H1 (cell line): ENCODE measurements around the gene USH2A. TPM values are rescaled to one million over a fixed set of nuclear protein-coding genes. Genes with fewer than 3 reads are reported as not detected.

Source experiments
- CTCF ChIA-PET: fragments of 300-600 bp; sonication (Branson Sonifier 250); formaldehyde crosslinking; loops from one replicate; lab custom pipeline; 2021; ENCODE audit not compliant: partially characterized antibody; lab: Charles Lee
- POLR2A ChIA-PET: fragments of 300-600 bp; sonication (Branson Sonifier 250); formaldehyde crosslinking; loops from one replicate; lab custom pipeline; 2021; ENCODE audit warnings: inconsistent platforms; ENCODE audit not compliant: partially characterized antibody; lab: Charles Lee
- DNase-seq, 2 experiments: peaks; one replicate each; pipeline versions ENCODE4 v3.0.0 to v3.0.0-alpha.2; 2010 to 2022; ENCODE audit warnings: low spot score in 2 of 2, low read depth in 1 of 2, mixed read lengths in 1 of 2
- FAIRE-seq: peaks from 2 replicates; lab custom pipeline; 2011; peaks lifted over from hg19 to GRCh38; lab: Jason Lieb, UNC
- H2AFZ ChIP-seq: 2 replicates; pipeline ENCODE4 v1.8.1; 2012; ENCODE audit warnings: low read length, inconsistent platforms
- H2AK5ac ChIP-seq: 2 replicates; pipeline ENCODE4 v1.6.1; 2013; ENCODE audit warnings: low read depth, low read length
- H2BK120ac ChIP-seq: replicated peaks from 2 replicates; pipeline ENCODE3; 2013; ENCODE audit warnings: low read depth, low read length, inconsistent platforms
- H2BK12ac ChIP-seq: 2 replicates; pipeline ENCODE4 v1.6.1; 2013; ENCODE audit warnings: low read depth, low read length
- H2BK15ac ChIP-seq: 2 replicates; pipeline ENCODE4 v1.6.1; 2013; ENCODE audit warnings: low read length
- H2BK20ac ChIP-seq: 2 replicates; pipeline ENCODE4 v1.6.1; 2013; ENCODE audit warnings: low read length
- H2BK5ac ChIP-seq: 2 replicates; pipeline ENCODE4 v1.6.1; 2013; ENCODE audit warnings: low read depth, low read length
- H3K14ac ChIP-seq: 2 replicates; pipeline ENCODE4 v1.6.1; 2013; ENCODE audit warnings: inconsistent platforms; ENCODE audit not compliant: insufficient read length
- H3K18ac ChIP-seq: 2 replicates; pipeline ENCODE4 v1.6.1; 2013; ENCODE audit warnings: low read length; ENCODE audit errors: extremely low read depth
- H3K23ac ChIP-seq: 2 replicates; pipeline ENCODE4 v1.6.1; 2013; ENCODE audit warnings: inconsistent platforms; ENCODE audit not compliant: insufficient read length
- H3K23me2 ChIP-seq: 2 replicates; pipeline ENCODE4 v1.6.1; 2013; ENCODE audit warnings: low read depth, low read length
- H3K27ac ChIP-seq: 2 replicates; pipeline ENCODE4 v1.6.1; 2011; ENCODE audit warnings: low read depth, low read length, inconsistent platforms
- H3K27me3 ChIP-seq, 4 experiments: replicated peaks in 1 of 4; 1 replicate in 1 of 4; 2 replicates in 3 of 4; pipeline versions ENCODE4 v1.6.1 to v1.8.1; 2011 to 2013; ENCODE audit warnings: low read length in 3 of 4, mild to moderate bottlenecking in 3 of 4, inconsistent platforms in 2 of 4, mixed read lengths in 2 of 4, moderate library complexity in 1 of 4; ENCODE audit not compliant: control insufficient read depth in 3 of 4, insufficient read depth in 3 of 4; ENCODE audit errors: extremely low read depth in 1 of 4
- H3K36me3 ChIP-seq, 4 experiments: 2 replicates each; pipeline versions ENCODE4 v1.6.1 to v1.8.1; 2011 to 2013; ENCODE audit warnings: mild to moderate bottlenecking in 4 of 4, low read length in 3 of 4, moderate library complexity in 2 of 4, control low read depth in 1 of 4, inconsistent platforms in 1 of 4; ENCODE audit not compliant: insufficient read depth in 4 of 4, control insufficient read depth in 2 of 4
- H3K4ac ChIP-seq: replicated peaks from 2 replicates; pipeline ENCODE3; 2013; ENCODE audit warnings: low read length, low read depth, mixed read lengths, inconsistent platforms; ENCODE audit not compliant: insufficient read length
- H3K4me1 ChIP-seq, 4 experiments: replicated peaks in 1 of 4; 1 replicate in 1 of 4; 2 replicates in 3 of 4; pipeline versions ENCODE4 v1.6.1 to v1.8.1; 2011 to 2013; ENCODE audit warnings: low read length in 3 of 4, inconsistent platforms in 2 of 4, mixed read lengths in 1 of 4; ENCODE audit not compliant: insufficient read depth in 4 of 4, control insufficient read depth in 3 of 4
- H3K4me2 ChIP-seq, 2 experiments: 2 replicates each; pipeline versions ENCODE4 v1.6.1 to v1.8.1; 2011 to 2013; ENCODE audit warnings: low read depth in 2 of 2, low read length in 2 of 2, control low read depth in 1 of 2, inconsistent platforms in 1 of 2, mild to moderate bottlenecking in 1 of 2; ENCODE audit not compliant: insufficient read depth in 1 of 2
- H3K4me3 ChIP-seq, 4 experiments: fragments of 200-600, 300-600 bp in 1 of 4; sonication (generic), shearing (Covaris generic), sonication (Bioruptor Twin) in 1 of 4; 2 replicates each; pipeline versions ENCODE4 v1.5.1 to v1.8.1; 2011 to 2016; ENCODE audit warnings: low read length in 4 of 4, low read depth in 3 of 4, control low read depth in 2 of 4, inconsistent platforms in 2 of 4, mild to moderate bottlenecking in 2 of 4, mixed read lengths in 1 of 4, moderate library complexity in 1 of 4; ENCODE audit not compliant: insufficient read depth in 2 of 4; ENCODE audit errors: extremely low read depth in 1 of 4
- H3K56ac ChIP-seq: replicated peaks from 2 replicates; pipeline ENCODE3; 2013; ENCODE audit warnings: low read depth, mild to moderate bottlenecking, mixed read lengths, low read length, inconsistent platforms; ENCODE audit not compliant: insufficient read length
- H3K79me1 ChIP-seq: 2 replicates; pipeline ENCODE4 v1.6.1; 2013; ENCODE audit warnings: low read depth, low read length, control low read depth
- H3K79me2 ChIP-seq, 2 experiments: 2 replicates each; pipeline versions ENCODE4 v1.6.1 to v1.8.1; 2012 to 2013; ENCODE audit warnings: low read length in 2 of 2, mild to moderate bottlenecking in 2 of 2, inconsistent platforms in 1 of 2; ENCODE audit not compliant: insufficient read depth in 2 of 2, control insufficient read depth in 1 of 2
- H3K9ac ChIP-seq, 4 experiments: replicated peaks in 1 of 4; 1 replicate in 1 of 4; 2 replicates in 3 of 4; pipeline versions ENCODE4 v1.6.1 to v1.8.1; 2011 to 2013; ENCODE audit warnings: low read depth in 3 of 4, low read length in 3 of 4, control low read depth in 2 of 4, mild to moderate bottlenecking in 2 of 4, moderate library complexity in 2 of 4, inconsistent platforms in 1 of 4; ENCODE audit errors: extremely low read depth in 1 of 4
- H3K9me3 ChIP-seq, 2 experiments: 2 replicates each; pipeline versions ENCODE4 v1.6.1 to v1.8.1; 2012 to 2013; ENCODE audit warnings: mild to moderate bottlenecking in 2 of 2, moderate library complexity in 2 of 2, control low read depth in 1 of 2, inconsistent platforms in 1 of 2, low read depth in 1 of 2, low read length in 1 of 2, mixed read lengths in 1 of 2; ENCODE audit not compliant: insufficient read depth in 2 of 2
- H4K20me1 ChIP-seq, 2 experiments: replicated peaks in 1 of 2; 2 replicates each; pipeline versions ENCODE3 to v1.8.1; 2011 to 2013; ENCODE audit warnings: inconsistent platforms in 2 of 2, low read length in 2 of 2, mild to moderate bottlenecking in 1 of 2; ENCODE audit not compliant: insufficient read depth in 2 of 2, control insufficient read depth in 1 of 2
- H4K5ac ChIP-seq: 2 replicates; pipeline ENCODE4 v1.6.1; 2013; ENCODE audit warnings: low read length, low read depth, mixed read lengths, inconsistent platforms; ENCODE audit not compliant: insufficient read length
- H4K8ac ChIP-seq: 2 replicates; pipeline ENCODE4 v1.8.0; 2013; ENCODE audit warnings: mild to moderate bottlenecking, moderate library complexity, low read length, inconsistent platforms; ENCODE audit not compliant: insufficient read depth; ENCODE audit errors: extremely low read depth
- H4K91ac ChIP-seq: replicated peaks from 2 replicates; pipeline ENCODE3; 2013; ENCODE audit warnings: low read length, mixed read lengths, inconsistent platforms; ENCODE audit not compliant: insufficient read length
- RBBP5 ChIP-seq: IDR thresholded peaks from 2 replicates; pipeline ENCODE4 v1.7.1; 2012; ENCODE audit warnings: low read depth, mild to moderate bottlenecking, inconsistent platforms, low read length, moderate library complexity, borderline replicate concordance
- WGBS, 2 experiments: shearing (Covaris generic) in 1 of 2; methylation state at CpG; one replicate each; pipeline versions ENCODE4 v1.1.6 to v1.1.7; 2013 to 2015; ENCODE audit warnings: low lambda C conversion rate in 2 of 2, mixed read lengths in 2 of 2, inconsistent platforms in 1 of 2, low coverage in 1 of 2, missing lambda C conversion rate in 1 of 2; ENCODE audit not compliant: insufficient replicate concordance in 2 of 2, insufficient coverage in 1 of 2, insufficient read length in 1 of 2; ENCODE audit errors: extremely low coverage in 1 of 2, missing lambda C conversion rate in 1 of 2; 5-methylcytosine and 5-hydroxymethylcytosine counted together
- polyA plus RNA-seq, 7 experiments: library from polyadenylated mRNA; depleted of rRNA in 3 of 7; stranded (reverse) in 5 of 7; unstranded in 2 of 7; fragments of >200 nt in 5 of 7; fragments of 200-250 nt in 2 of 7; gene quantifications; 1 replicate in 5 of 7; 2 replicates in 1 of 7; 4 replicates in 1 of 7; pipeline versions ENCODE4 v1.2.1 to v1.2.3, GENCODE V29; 2011 to 2013; ENCODE audit warnings: missing spikeins in 2 of 7, mixed read lengths in 2 of 7
- total RNA-seq: library from RNA; stranded (reverse); fragmentation: NEBNext Ultra II Directional; extraction: Animal tissue kit (Norgen Biotek cat#: 25700); gene quantifications from 2 replicates; pipeline ENCODE4 v1.2.1, GENCODE V29; 2021

USH2A gene
- total and polyA plus RNA-seq, 2 of the 8 experiments (the other 6 are each of a cell fraction or from before 2014, with no cell fraction given): 0.02 to 0.17 TPM

DNA sequence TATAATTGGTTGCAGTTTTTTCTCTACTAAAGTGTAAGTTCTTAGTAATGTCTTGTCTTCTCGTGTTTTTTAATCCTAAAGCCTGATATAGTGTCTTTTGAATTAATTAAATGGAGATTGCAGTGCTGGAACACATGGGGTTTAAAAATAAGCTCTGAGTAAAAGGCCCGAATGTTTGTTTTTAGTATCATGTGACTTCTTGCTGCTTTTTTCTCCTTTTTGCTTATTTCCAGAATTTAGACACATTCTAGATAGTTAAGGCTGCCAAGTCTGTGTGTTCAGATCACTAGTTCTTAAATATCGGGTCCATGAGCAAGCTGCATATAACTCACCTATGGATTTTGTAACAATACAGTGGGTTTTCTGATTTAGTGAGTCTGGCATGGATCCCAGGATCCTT is 828.6 kb downstream of the USH2A start:
- Histone ChIP-seq H3K56ac (no peak overlapping the region), H2AK5ac (no peak overlapping the region), H2BK15ac (no peak overlapping the region), H4K5ac (no peak overlapping the region), H3K23me2 (no peaks in the 10 kb centered on the region), H3K23ac (no peak overlapping the region), H2AFZ (no peak overlapping the region), H4K8ac (no peak overlapping the region), H3K79me2 (peaks cover 0 to 1% of the 10 kb centered on the region in 2 experiments; a peak in 1 of 4 replicates), H3K27ac (no peak overlapping the region), H3K79me1 (no peaks in the 10 kb centered on the region), H4K20me1 (no peaks in the 10 kb centered on the region), H2BK120ac (no peak overlapping the region), H3K18ac (no peak overlapping the region), H3K4me2 (no peak overlapping the region), H2BK5ac (no peak overlapping the region), H3K4me1 (no peaks in the 10 kb centered on the region; a peak in 1 of 7 replicates), H3K4me3 (no peak overlapping the region), H3K4ac (no peak overlapping the region), H3K27me3 (no peaks in the 10 kb centered on the region), H4K91ac (no peak overlapping the region), H3K14ac (no peak overlapping the region), H3K9ac (no peak overlapping the region), H3K36me3 (peaks cover 0 to 15% (median 1%) of the 10 kb centered on the region in 4 experiments; a peak in 3 of 8 replicates), H2BK12ac (no peak overlapping the region), H2BK20ac (no peak overlapping the region), H3K9me3 (no peaks in the 10 kb centered on the region)
- ChIA-PET CTCF (interaction anchor here (1.0 kb wide), 1 partner anchor 13 kb away, joined by 3 read pairs; no protein-coding TSS in a partner anchor), POLR2A (no interaction called here)
- no peak for DNase-seq
- WGBS, 2 experiments: 92% methylated on average over 3 of the region's 3 CpGs; no CpG with 5 or more reads in 1 of the 2 experiments
- FAIRE-seq: no peak
- no peak for TF ChIP-seq RBBP5
